Activated naive CD4-positive, alpha-beta T cell treated with anti-CD3 and anti-CD28 coated beads, Interleukin-2, amount 10 ng/mL, durations not matched to agents 7 days and 5 days (primary cell): ENCODE data around the gene ACSM4.

Experiments used
- CTCF ChIA-PET: fragments of 350-600 bp; sonication (Branson Sonifier 250); formaldehyde crosslinking; loops from one replicate; lab custom pipeline; 2021; ENCODE audit warnings: antibody characterized with exemption; lab: Charles Lee
- DNase-seq: peaks from one replicate; pipeline ENCODE4 v3.0.0-alpha.2; 2020
- H3K27ac Mint-ChIP-seq: one replicate; pipeline ENCODE4 v1.8.0; 2021; ENCODE audit warnings: mild to moderate bottlenecking, moderate library complexity, mixed read lengths
- H3K27me3 Mint-ChIP-seq: one replicate; pipeline ENCODE4 v1.8.0; 2021; ENCODE audit warnings: mild to moderate bottlenecking, mixed read lengths
- H3K36me3 Mint-ChIP-seq: one replicate; pipeline ENCODE4 v1.8.0; 2021; ENCODE audit warnings: mixed read lengths
- H3K4me1 Mint-ChIP-seq: one replicate; pipeline ENCODE4 v1.8.0; 2021; ENCODE audit warnings: mixed read lengths
- H3K4me3 Mint-ChIP-seq: one replicate; pipeline ENCODE4 v1.8.0; 2021; ENCODE audit warnings: mild to moderate bottlenecking, moderate library complexity, mixed read lengths
- H3K9me3 Mint-ChIP-seq: one replicate; pipeline ENCODE4 v1.8.0; 2021; ENCODE audit warnings: mixed read lengths

ACSM4 gene

GRCh38 chr12:7351177-7351576, 47.3 kb downstream of the ACSM4 start:
- no peaks in the 10 kb centered on the region for H3K9me3 Mint-ChIP-seq
- CTCF ChIA-PET = no interaction called here
- no peaks in the 10 kb centered on the region for H3K36me3 Mint-ChIP-seq
- H3K27ac Mint-ChIP-seq = no peak overlapping the region
- peaks cover 8% of the 10 kb centered on the region for H3K27me3 Mint-ChIP-seq
- DNase-seq = no peak
- H3K4me1 Mint-ChIP-seq = peaks cover 13% of the 10 kb centered on the region
- H3K4me3 Mint-ChIP-seq = no peak overlapping the region

GRCh38 chr12:7352661-7353060, 48.8 kb downstream of the ACSM4 start:
- DNase-seq = no peak

GRCh38 chr12:7354529-7354928, 50.7 kb downstream of the ACSM4 start:
- Mint-ChIP-seq H3K4me1 (peaks cover 4% of the 10 kb centered on the region), H3K36me3 (no peaks in the 10 kb centered on the region), H3K9me3 (no peaks in the 10 kb centered on the region), H3K27ac (no peak overlapping the region), H3K4me3 (no peak overlapping the region), H3K27me3 (peaks cover 8% of the 10 kb centered on the region)
- DNase-seq = no peak
- CTCF ChIA-PET = interaction anchor here (0.6 kb wide), 1 partner anchor 453 kb away, joined by 3 read pairs; no protein-coding TSS in a partner anchor

More at GRCh38 chr12:7352661-7353060, 48.8 kb downstream of the ACSM4 start:
- Mint-ChIP-seq H3K4me1 (peaks cover 4% of the 10 kb centered on the region), H3K36me3 (no peaks in the 10 kb centered on the region), H3K4me3 (no peak overlapping the region), H3K27me3 (peaks cover 8% of the 10 kb centered on the region), H3K9me3 (no peaks in the 10 kb centered on the region), H3K27ac (no peak overlapping the region)
- CTCF ChIA-PET = interaction anchor here (1.3 kb wide), 1 partner anchor 12 kb away, joined by 3 read pairs; no protein-coding TSS in a partner anchor

- Mint-ChIP-seq H3K27me3 (peaks cover 8% of the 10 kb centered on the region), H3K36me3 (no peaks in the 10 kb centered on the region), H3K4me1 (no peaks in the 10 kb centered on the region), H3K4me3 (no peak overlapping the region), H3K9me3 (no peaks in the 10 kb centered on the region), H3K27ac (no peak overlapping the region)
- DNase-seq = no peak
- CTCF ChIA-PET = interaction anchor here (0.8 kb wide), 1 partner anchor 436 kb away, joined by 3 read pairs; no protein-coding TSS in a partner anchor
Observed at GRCh38 chr12:7361265-7361664, 57.4 kb downstream of the ACSM4 start.

GRCh38 chr12:7362734-7363133, 58.9 kb downstream of the ACSM4 start:
- Mint-ChIP-seq H3K27me3 (peaks cover 8% of the 10 kb centered on the region), H3K9me3 (no peaks in the 10 kb centered on the region), H3K4me1 (no peaks in the 10 kb centered on the region), H3K4me3 (no peak overlapping the region), H3K27ac (no peak overlapping the region), H3K36me3 (no peaks in the 10 kb centered on the region)
- DNase-seq = no peak
- CTCF ChIA-PET = interaction anchor here (1.0 kb wide), 1 partner anchor 12 kb away, joined by 3 read pairs; no protein-coding TSS in a partner anchor

- H3K4me1 Mint-ChIP-seq = no peaks in the 10 kb centered on the region
- CTCF ChIA-PET = no interaction called here
- H3K36me3 Mint-ChIP-seq = no peaks in the 10 kb centered on the region
- no peak overlapping the region for H3K4me3 Mint-ChIP-seq
- DNase-seq = no peak
- no peaks in the 10 kb centered on the region for H3K9me3 Mint-ChIP-seq
- peaks cover 17% of the 10 kb centered on the region for H3K27me3 Mint-ChIP-seq
- H3K27ac Mint-ChIP-seq = no peak overlapping the region
Observed at GRCh38 chr12:7369274-7369729, 65.4 kb downstream of the ACSM4 start.

GRCh38 chr12:7373226-7373625, 69.4 kb downstream of the ACSM4 start:
- no peaks in the 10 kb centered on the region for H3K36me3 Mint-ChIP-seq
- H3K9me3 Mint-ChIP-seq = no peaks in the 10 kb centered on the region
- H3K4me1 Mint-ChIP-seq = no peaks in the 10 kb centered on the region
- no peak overlapping the region for H3K27ac Mint-ChIP-seq
- CTCF ChIA-PET = no interaction called here
- no peak for DNase-seq
- peaks cover 22% of the 10 kb centered on the region for H3K27me3 Mint-ChIP-seq
- no peak overlapping the region for H3K4me3 Mint-ChIP-seq

GRCh38 chr12:7374423-7375144, 70.7 kb downstream of the ACSM4 start:
- CTCF ChIA-PET = no interaction called here
- no peak overlapping the region for H3K4me3 Mint-ChIP-seq
- no peaks in the 10 kb centered on the region for H3K36me3 Mint-ChIP-seq
- H3K4me1 Mint-ChIP-seq = no peaks in the 10 kb centered on the region
- H3K27me3 Mint-ChIP-seq = peaks cover 13% of the 10 kb centered on the region
- DNase-seq = peak; percentile 35
- no peak overlapping the region for H3K27ac Mint-ChIP-seq
- H3K9me3 Mint-ChIP-seq = no peaks in the 10 kb centered on the region

- Mint-ChIP-seq H3K4me1 (no peaks in the 10 kb centered on the region), H3K27ac (no peak overlapping the region), H3K36me3 (no peaks in the 10 kb centered on the region), H3K4me3 (no peak overlapping the region), H3K9me3 (no peaks in the 10 kb centered on the region), H3K27me3 (peaks cover 13% of the 10 kb centered on the region)
- no peak for DNase-seq
- CTCF ChIA-PET = no interaction called here
Observed at GRCh38 chr12:7375145-7375543, 71.3 kb downstream of the ACSM4 start.

- CTCF ChIA-PET = no interaction called here
- no peaks in the 10 kb centered on the region for H3K4me1 Mint-ChIP-seq
- DNase-seq = no peak
Observed at GRCh38 chr12:7376196-7376595, 72.3 kb downstream of the ACSM4 start.

More at GRCh38 chr12:7376196-7376595, 72.3 kb downstream of the ACSM4 start:
- Mint-ChIP-seq H3K4me3 (no peak overlapping the region), H3K27me3 (peaks cover 13% of the 10 kb centered on the region), H3K9me3 (no peaks in the 10 kb centered on the region), H3K27ac (no peak overlapping the region), H3K36me3 (no peaks in the 10 kb centered on the region)
